HFFc6 (cell line): ENCODE measurements around the gene PSEN1. TPM values are rescaled to one million over a fixed set of nuclear protein-coding genes. Genes with fewer than 3 reads are reported as not detected.
A peak's percentile ranks its signal among the peaks of the same experiment; 100 is the strongest.

ENCODE experiments used
- DNase-seq: peaks from one replicate; pipeline ENCODE4 v3.0.0-alpha.2; 2018
- H3K27ac Mint-ChIP-seq: 2 replicates; pipeline ENCODE4 v1.8.0; 2020; ENCODE audit warnings: mild to moderate bottlenecking, mixed read lengths
- H3K27me3 Mint-ChIP-seq: 2 replicates; pipeline ENCODE4 v1.8.0; 2021; ENCODE audit warnings: mild to moderate bottlenecking, moderate library complexity, mixed read lengths; ENCODE audit not compliant: insufficient read depth
- H3K36me3 Mint-ChIP-seq: 2 replicates; pipeline ENCODE4 v1.8.0; 2021; ENCODE audit warnings: low read depth, mixed read lengths
- H3K4me1 Mint-ChIP-seq: 2 replicates; pipeline ENCODE4 v1.8.0; 2020; ENCODE audit warnings: low read depth, mixed read lengths
- H3K4me3 Mint-ChIP-seq: 2 replicates; pipeline ENCODE4 v1.8.0; 2020; ENCODE audit warnings: mild to moderate bottlenecking, moderate library complexity, mixed read lengths
- H3K9me3 Mint-ChIP-seq: 2 replicates; pipeline ENCODE4 v1.8.0; 2020; ENCODE audit warnings: mild to moderate bottlenecking, mixed read lengths
- total RNA-seq, 6 experiments: library from RNA; stranded (reverse); fragmentation: NEBNext Ultra II Directional; extraction: Animal tissue kit (Norgen Biotek cat#: 25700); gene quantifications; 2 replicates in 1 of 6; 3 replicates in 5 of 6; pipeline ENCODE4 v1.2.3, GENCODE V29; 2021
- TF ChIP-seq, protein P1 (sequence below): fragments of 200-600 bp; sonication (generic); IDR thresholded peaks from 2 replicates; pipeline ENCODE4 v1.5.0; 2021; ENCODE audit warnings: antibody characterized with exemption, mild to moderate bottlenecking

Gene PSEN1
- total RNA-seq, 6 experiments from 2014 or later, result 34.5 to 44.6 (median 40.2) TPM

DNA sequence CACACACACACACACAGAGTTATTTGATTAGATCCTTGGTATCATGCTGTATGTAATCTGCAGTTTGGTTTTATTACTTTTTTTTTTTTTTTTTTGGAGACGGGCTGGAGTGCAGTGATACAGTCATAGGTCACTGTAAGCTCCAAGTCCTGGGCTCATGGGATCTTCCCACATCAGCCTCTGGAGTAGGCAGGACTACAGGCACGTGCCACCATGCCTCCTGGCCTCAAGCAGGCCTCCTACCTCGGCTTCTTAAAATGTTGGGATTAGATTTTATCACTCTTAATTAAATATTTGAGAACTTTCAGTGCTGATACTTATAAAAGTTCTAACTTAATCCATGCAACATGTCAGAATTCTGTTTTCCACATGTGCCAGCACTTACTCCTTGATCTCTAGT lies 31.3 kb upstream of the PSEN1 start:
- no peak for DNase-seq
- Mint-ChIP-seq H3K27ac (no peak overlapping the region), H3K36me3 (peaks cover 60% of the 10 kb centered on the region), H3K4me1 (peaks cover 17% of the 10 kb centered on the region), H3K27me3 (no peaks in the 10 kb centered on the region; the same call in 1 of the 2 replicates), H3K4me3 (no peak overlapping the region), H3K9me3 (no peaks in the 10 kb centered on the region)
- TF ChIP-seq, protein P1, sequence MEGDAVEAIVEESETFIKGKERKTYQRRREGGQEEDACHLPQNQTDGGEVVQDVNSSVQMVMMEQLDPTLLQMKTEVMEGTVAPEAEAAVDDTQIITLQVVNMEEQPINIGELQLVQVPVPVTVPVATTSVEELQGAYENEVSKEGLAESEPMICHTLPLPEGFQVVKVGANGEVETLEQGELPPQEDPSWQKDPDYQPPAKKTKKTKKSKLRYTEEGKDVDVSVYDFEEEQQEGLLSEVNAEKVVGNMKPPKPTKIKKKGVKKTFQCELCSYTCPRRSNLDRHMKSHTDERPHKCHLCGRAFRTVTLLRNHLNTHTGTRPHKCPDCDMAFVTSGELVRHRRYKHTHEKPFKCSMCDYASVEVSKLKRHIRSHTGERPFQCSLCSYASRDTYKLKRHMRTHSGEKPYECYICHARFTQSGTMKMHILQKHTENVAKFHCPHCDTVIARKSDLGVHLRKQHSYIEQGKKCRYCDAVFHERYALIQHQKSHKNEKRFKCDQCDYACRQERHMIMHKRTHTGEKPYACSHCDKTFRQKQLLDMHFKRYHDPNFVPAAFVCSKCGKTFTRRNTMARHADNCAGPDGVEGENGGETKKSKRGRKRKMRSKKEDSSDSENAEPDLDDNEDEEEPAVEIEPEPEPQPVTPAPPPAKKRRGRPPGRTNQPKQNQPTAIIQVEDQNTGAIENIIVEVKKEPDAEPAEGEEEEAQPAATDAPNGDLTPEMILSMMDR, result no peak

DNA sequence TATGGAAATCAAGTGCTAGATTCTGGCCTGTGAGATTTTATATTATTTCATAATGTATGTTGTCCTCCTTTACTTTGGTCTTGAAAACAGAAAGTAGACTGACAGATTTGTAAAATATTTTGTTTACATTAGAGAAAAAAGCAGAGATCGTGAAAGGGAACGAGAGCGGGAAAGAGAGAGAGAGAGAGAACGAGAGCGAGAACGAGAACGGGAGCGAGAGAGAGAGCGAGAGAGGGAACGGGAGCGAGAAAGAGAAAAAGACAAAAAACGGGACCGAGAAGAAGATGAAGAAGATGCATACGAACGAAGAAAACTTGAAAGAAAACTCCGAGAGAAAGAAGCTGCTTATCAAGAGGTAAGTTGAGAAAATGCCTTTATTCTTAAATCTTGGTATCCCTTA lies 30.6 kb upstream of the PSEN1 start:
- Mint-ChIP-seq H3K4me3 (no peak overlapping the region), H3K36me3 (peaks cover 57% of the 10 kb centered on the region), H3K4me1 (peaks cover 17% of the 10 kb centered on the region), H3K27ac (no peak overlapping the region), H3K9me3 (no peaks in the 10 kb centered on the region), H3K27me3 (no peaks in the 10 kb centered on the region; the same call in 1 of the 2 replicates)
- no peak for DNase-seq
- TF ChIP-seq, protein P1, result no peak

DNA sequence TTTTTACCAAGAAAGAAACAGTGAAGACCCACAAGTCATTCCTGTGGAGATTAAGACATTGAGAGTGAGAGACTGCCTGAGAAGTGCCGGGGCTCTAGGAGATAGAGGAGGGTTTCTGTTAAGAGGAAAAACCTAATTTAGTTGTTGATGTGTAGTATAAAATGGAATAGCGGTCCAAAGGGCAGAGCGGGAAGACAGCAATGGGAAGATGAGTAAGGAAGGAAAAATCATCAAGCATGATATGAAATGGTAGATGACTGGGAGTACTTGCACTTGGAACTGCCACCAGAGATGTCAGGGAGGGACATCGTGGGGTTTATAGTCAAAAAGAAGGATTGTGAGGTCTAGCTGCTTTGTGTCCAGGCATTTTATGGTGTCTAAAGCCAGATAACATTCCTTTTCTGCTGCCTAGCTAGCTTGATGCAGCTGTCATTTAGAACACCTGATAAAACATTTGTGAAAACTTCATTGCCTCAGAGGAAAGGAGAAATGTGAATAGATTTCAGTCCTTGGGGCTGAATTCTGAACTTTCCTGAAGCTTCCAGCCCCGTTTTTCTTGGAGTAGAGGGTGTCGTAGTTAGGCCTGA lies 20.1 kb upstream of the PSEN1 start:
- no peak overlapping the region for H3K4me3 Mint-ChIP-seq
- DNase-seq, result no peak
- H3K36me3 Mint-ChIP-seq, result peaks cover 56% of the 10 kb centered on the region

DNA sequence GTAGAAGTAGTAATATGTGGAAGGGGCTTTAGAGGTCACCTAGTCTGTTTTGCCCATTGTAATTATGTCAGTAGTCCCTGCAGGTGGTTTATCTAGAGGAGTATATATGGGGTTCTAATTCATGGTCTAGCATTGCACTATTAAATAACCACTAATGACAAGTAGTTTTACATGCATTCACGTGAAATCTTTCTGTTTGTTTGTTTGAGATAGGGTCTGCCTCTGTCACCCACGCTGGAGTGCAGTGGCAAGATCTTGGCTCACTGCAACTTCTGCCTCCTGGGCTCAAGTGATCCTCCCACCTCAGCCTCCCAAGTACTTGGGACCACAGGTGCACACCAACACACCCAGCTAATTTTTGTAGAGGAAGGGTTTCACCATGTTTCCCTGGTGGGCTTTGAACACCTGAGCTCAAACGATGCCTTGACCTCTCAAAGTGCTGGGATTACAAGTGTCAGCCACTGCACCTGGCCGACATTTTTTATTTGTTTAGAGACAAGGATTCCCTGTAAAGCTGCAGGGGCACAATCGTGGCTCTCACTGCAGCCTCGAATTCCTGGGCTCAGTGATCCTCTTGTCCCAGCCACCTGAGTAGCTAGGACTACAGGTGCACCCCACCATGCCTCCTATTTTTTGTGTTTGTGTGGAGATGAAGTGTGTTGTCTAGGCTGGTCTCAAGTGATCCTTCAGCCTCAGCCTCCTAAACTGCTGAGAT lies 12.0 kb upstream of the PSEN1 start:
- H3K27ac Mint-ChIP-seq, result no peak overlapping the region
- H3K4me3 Mint-ChIP-seq, result no peak overlapping the region
- H3K4me1 Mint-ChIP-seq, result no peaks in the 10 kb centered on the region
- H3K9me3 Mint-ChIP-seq, result no peaks in the 10 kb centered on the region
- H3K36me3 Mint-ChIP-seq, result peaks cover 40% of the 10 kb centered on the region
- no peak for DNase-seq
- TF ChIP-seq, protein P1, result no peak
- no peaks in the 10 kb centered on the region; the same call in none of the 2 replicates for H3K27me3 Mint-ChIP-seq

More for the DNA sequence above, 20.1 kb upstream of the PSEN1 start:
- TF ChIP-seq, protein P1, result no peak
- no peaks in the 10 kb centered on the region for H3K9me3 Mint-ChIP-seq
- no peaks in the 10 kb centered on the region for H3K27me3 Mint-ChIP-seq
- no peaks in the 10 kb centered on the region for H3K4me1 Mint-ChIP-seq
- peak overlapping the region; percentile 1; the same call in 1 of the 2 replicates for H3K27ac Mint-ChIP-seq

DNA sequence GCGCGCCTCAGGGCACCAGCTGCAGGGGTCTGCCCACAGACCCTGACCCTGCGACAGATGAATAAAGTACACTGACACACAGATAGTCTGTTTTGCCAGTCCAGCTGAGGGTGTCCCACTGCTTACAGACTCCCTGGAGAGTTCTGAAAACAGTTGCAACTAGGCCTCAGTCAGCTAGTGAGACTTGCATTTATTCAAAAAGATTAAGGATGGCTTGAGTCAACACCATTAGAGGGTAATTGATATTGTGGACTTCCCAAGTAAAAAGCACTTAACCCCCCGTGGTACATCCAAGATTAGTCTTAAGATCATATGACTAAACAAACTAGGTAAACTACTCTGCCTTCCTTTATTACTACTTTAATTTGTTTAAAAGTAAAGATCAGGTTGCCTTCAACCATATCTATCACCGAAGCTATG lies 11.1 kb upstream of the PSEN1 start:
- Mint-ChIP-seq H3K9me3 (no peaks in the 10 kb centered on the region), H3K4me1 (no peaks in the 10 kb centered on the region), H3K27me3 (no peaks in the 10 kb centered on the region; the same call in none of the 2 replicates), H3K36me3 (peaks cover 32% of the 10 kb centered on the region), H3K27ac (no peak overlapping the region), H3K4me3 (no peak overlapping the region)
- no peak for DNase-seq
- TF ChIP-seq, protein P1, result no peak
